Fibroblast of lung (primary cell): Measurements from ENCODE around the gene ZNF740. TPM values are rescaled to one million over a fixed set of nuclear protein-coding genes. Genes with fewer than 3 reads are reported as not detected.
"Not testable (repeated sequence)": the region's sequence is repeated elsewhere in the genome, so short reads cannot be mapped to it uniquely, and the experiment has no call there.

Experiments
- DNase-seq, 2 donors: peaks; one replicate each; pipeline versions ENCODE4 v3.0.0 to v3.0.0-alpha.2; 2010; ENCODE audit warnings: low read depth in 2 of 2
- H2AFZ ChIP-seq: 2 replicates; pipeline ENCODE4 v1.5.1; 2012; ENCODE audit warnings: low read length, control low read depth, inconsistent platforms
- H3K27ac ChIP-seq: 2 replicates; pipeline ENCODE4 v1.5.1; 2011; ENCODE audit warnings: low read length, control low read depth; ENCODE audit not compliant: insufficient read depth
- H3K27me3 ChIP-seq: 2 replicates; pipeline ENCODE4 v1.5.1; 2011; ENCODE audit warnings: mild to moderate bottlenecking, low read length; ENCODE audit not compliant: control insufficient read depth, insufficient read depth
- H3K36me3 ChIP-seq: 2 replicates; pipeline ENCODE4 v1.5.1; 2011; ENCODE audit warnings: low read length; ENCODE audit not compliant: control insufficient read depth, insufficient read depth
- H3K4me1 ChIP-seq: 2 replicates; pipeline ENCODE4 v1.5.1; 2011; ENCODE audit warnings: low read length; ENCODE audit not compliant: control insufficient read depth, insufficient read depth; ENCODE audit errors: extremely low read depth
- H3K4me2 ChIP-seq: 2 replicates; pipeline ENCODE4 v1.5.1; 2011; ENCODE audit warnings: low read length, control low read depth; ENCODE audit not compliant: insufficient read depth; ENCODE audit errors: extremely low read depth
- H3K4me3 ChIP-seq, 4 experiments: fragments of 200-600 bp in 1 of 4; sonication (generic) in 1 of 4; replicated peaks in 1 of 4; 2 replicates each; pipeline ENCODE4 v1.5.1; 2011 to 2016; ENCODE audit warnings: low read length in 4 of 4, low read depth in 3 of 4, mild to moderate bottlenecking in 3 of 4, control low read depth in 2 of 4, inconsistent platforms in 1 of 4, mixed read lengths in 1 of 4; ENCODE audit not compliant: insufficient read depth in 1 of 4; ENCODE audit errors: control extremely low read depth in 1 of 4
- H3K79me2 ChIP-seq: 2 replicates; pipeline ENCODE4 v1.5.1; 2012; ENCODE audit warnings: mild to moderate bottlenecking, low read length, inconsistent platforms; ENCODE audit not compliant: control insufficient read depth, insufficient read depth
- H3K9ac ChIP-seq: 2 replicates; pipeline ENCODE4 v1.5.1; 2011; ENCODE audit warnings: mild to moderate bottlenecking, low read length, control low read depth; ENCODE audit not compliant: insufficient read depth
- H3K9me3 ChIP-seq: 2 replicates; pipeline ENCODE4 v1.5.1; 2012; ENCODE audit warnings: low read depth, low read length; ENCODE audit not compliant: control insufficient read depth, insufficient read depth
- H4K20me1 ChIP-seq: 2 replicates; pipeline ENCODE4 v1.5.1; 2011; ENCODE audit warnings: low read length; ENCODE audit not compliant: control insufficient read depth, insufficient read depth; ENCODE audit errors: extremely low read depth
- CTCF ChIP-seq, 2 donors: IDR thresholded peaks in 1 of 2; conservative IDR thresholded peaks in 1 of 2; 1 replicate in 1 of 2; 2 replicates in 1 of 2; pipeline ENCODE4 v1.5.1; 2011 to 2012; ENCODE audit warnings: low read length in 2 of 2, control low read depth in 1 of 2, inconsistent platforms in 1 of 2, low read depth in 1 of 2, mild to moderate bottlenecking in 1 of 2
- EZH2 ChIP-seq: IDR thresholded peaks from 2 replicates; pipeline ENCODE4 v1.5.1; 2012; ENCODE audit warnings: low read length, control low read depth, mild to moderate bottlenecking; ENCODE audit errors: missing control alignments
- polyA plus RNA-seq, 2 donors: library from polyadenylated mRNA; depleted of rRNA in 1 of 2; stranded (reverse) in 1 of 2; unstranded in 1 of 2; fragments of >200 nt; gene quantifications; 2 replicates each; pipeline ENCODE4 v1.2.1, GENCODE V29; 2011 to 2012; ENCODE audit warnings: missing spikeins in 1 of 2
- total RNA-seq: library from RNA; depleted of rRNA; stranded (reverse); fragments of >200 nt; gene quantifications from 2 replicates; pipeline ENCODE4 v1.2.1, GENCODE V29; 2014

ZNF740 gene
- total and polyA plus RNA-seq, 2 donors (not counting 1 experiment from before 2014, with no cell fraction given) = 10.6 to 16.8 TPM

- peak in 1 of 2 donors; percentile 50 for DNase-seq
- no peak overlapping the region for H3K4me2 ChIP-seq
- H3K36me3 ChIP-seq = peaks cover 4% of the 10 kb centered on the region
- no peaks in the 10 kb centered on the region for H3K27me3 ChIP-seq
- no peak overlapping the region for H3K4me3 ChIP-seq
- peaks cover 16% of the 10 kb centered on the region for H3K4me1 ChIP-seq
- H4K20me1 ChIP-seq = no peaks in the 10 kb centered on the region
- H3K9me3 ChIP-seq = no peaks in the 10 kb centered on the region
- H2AFZ ChIP-seq = peak overlapping the region; percentile 17
- no peak overlapping the region for H3K9ac ChIP-seq
- H3K79me2 ChIP-seq = no peaks in the 10 kb centered on the region
- TF ChIP-seq EZH2 (no peak), CTCF (conservative IDR thresholded peaks at IDR 0.05 in 1 of 2, IDR thresholded peaks at IDR 0.05 in 1 of 2; ENCODE audit: low read depth in 1 of 2, low read length in 2 of 2) (no peak)
- H3K27ac ChIP-seq = no peak overlapping the region
These were observed 7.3 kb upstream of the ZNF740 start for GRCh38 chr12:53173085-53173715.

- H3K9me3 ChIP-seq = no peaks in the 10 kb centered on the region
- H4K20me1 ChIP-seq = no peaks in the 10 kb centered on the region
- DNase-seq = peak; percentile 17 to 35
- no peak overlapping the region for H3K4me2 ChIP-seq
- no peaks in the 10 kb centered on the region for H3K79me2 ChIP-seq
- H3K4me3 ChIP-seq = no peak overlapping the region
- no peak overlapping the region for H3K9ac ChIP-seq
- H3K36me3 ChIP-seq = peaks cover 3% of the 10 kb centered on the region
- H3K4me1 ChIP-seq = peaks cover 21% of the 10 kb centered on the region
- H2AFZ ChIP-seq = peak overlapping the region; percentile 9
- no peak for TF ChIP-seq EZH2
- peak; percentile 3 to 23 for TF ChIP-seq CTCF (conservative IDR thresholded peaks at IDR 0.05 in 1 of 2, IDR thresholded peaks at IDR 0.05 in 1 of 2; ENCODE audit: low read depth in 1 of 2, low read length in 2 of 2)
- H3K27ac ChIP-seq = no peak overlapping the region
- H3K27me3 ChIP-seq = no peaks in the 10 kb centered on the region
These were observed 5.5 kb upstream of the ZNF740 start for GRCh38 chr12:53174881-53175491.

GRCh38 chr12:53176750-53177149 is 3.8 kb upstream of the ZNF740 start:
- no peak overlapping the region for H3K9ac ChIP-seq
- no peak overlapping the region for H3K4me2 ChIP-seq
- no peaks in the 10 kb centered on the region for H3K27me3 ChIP-seq
- no peak overlapping the region for H3K4me3 ChIP-seq
- no peak overlapping the region for H2AFZ ChIP-seq
- no peaks in the 10 kb centered on the region for H3K36me3 ChIP-seq
- H3K4me1 ChIP-seq = peaks cover 18% of the 10 kb centered on the region
- H3K9me3 ChIP-seq = no peaks in the 10 kb centered on the region
- peaks cover 3% of the 10 kb centered on the region for H3K79me2 ChIP-seq
- TF ChIP-seq EZH2 (no peak), CTCF (conservative IDR thresholded peaks at IDR 0.05 in 1 of 2, IDR thresholded peaks at IDR 0.05 in 1 of 2; ENCODE audit: low read depth in 1 of 2, low read length in 2 of 2) (no peak)
- no peaks in the 10 kb centered on the region for H4K20me1 ChIP-seq
- DNase-seq = no peak
- H3K27ac ChIP-seq = no peak overlapping the region

GRCh38 chr12:53177447-53177846 is 3.1 kb upstream of the ZNF740 start:
- not testable (repeated sequence) for H3K27ac ChIP-seq, H3K4me3 ChIP-seq, H2AFZ ChIP-seq, H3K36me3 ChIP-seq, H3K4me2 ChIP-seq, H3K9me3 ChIP-seq, H4K20me1 ChIP-seq, DNase-seq, H3K9ac ChIP-seq, H3K27me3 ChIP-seq
- Histone ChIP-seq H3K79me2 (peaks cover 10% of the 10 kb centered on the region), H3K4me1 (peaks cover 19% of the 10 kb centered on the region)

- not testable (repeated sequence) for H3K4me3 ChIP-seq, H3K27ac ChIP-seq
- H3K79me2 ChIP-seq = peaks cover 14% of the 10 kb centered on the region
These were observed 1.7 kb upstream of the ZNF740 start for GRCh38 chr12:53178803-53179202.

More at GRCh38 chr12:53178803-53179202, 1.7 kb upstream of the ZNF740 start:
- peaks cover 13% of the 10 kb centered on the region for H3K4me1 ChIP-seq
- not testable (repeated sequence) for H3K9me3 ChIP-seq, H4K20me1 ChIP-seq, H3K27me3 ChIP-seq, H3K9ac ChIP-seq, H3K4me2 ChIP-seq, H3K36me3 ChIP-seq, H2AFZ ChIP-seq, DNase-seq
